ENCODE data around the gene SEL1L.

DNA sequence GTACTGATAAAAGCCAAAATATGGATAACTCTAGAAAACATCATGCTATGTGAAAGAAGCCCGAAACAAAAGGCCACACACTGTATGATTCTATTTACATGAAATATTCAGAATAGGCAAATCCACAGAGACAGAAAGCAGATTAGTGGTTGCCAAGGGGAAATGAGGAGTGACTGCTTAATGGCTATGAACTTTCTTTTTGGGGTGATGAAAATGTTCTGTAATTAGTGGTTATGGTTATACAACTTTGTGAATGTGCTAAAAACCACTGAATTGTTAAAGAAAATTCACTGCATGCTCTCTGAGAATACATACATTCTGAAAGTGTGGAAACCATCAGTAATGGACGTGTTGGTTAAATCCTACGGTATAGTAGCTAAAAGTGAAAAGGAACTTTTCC lies 93.6 kb downstream of the SEL1L start:
- TF ChIP-seq, protein P1, sequence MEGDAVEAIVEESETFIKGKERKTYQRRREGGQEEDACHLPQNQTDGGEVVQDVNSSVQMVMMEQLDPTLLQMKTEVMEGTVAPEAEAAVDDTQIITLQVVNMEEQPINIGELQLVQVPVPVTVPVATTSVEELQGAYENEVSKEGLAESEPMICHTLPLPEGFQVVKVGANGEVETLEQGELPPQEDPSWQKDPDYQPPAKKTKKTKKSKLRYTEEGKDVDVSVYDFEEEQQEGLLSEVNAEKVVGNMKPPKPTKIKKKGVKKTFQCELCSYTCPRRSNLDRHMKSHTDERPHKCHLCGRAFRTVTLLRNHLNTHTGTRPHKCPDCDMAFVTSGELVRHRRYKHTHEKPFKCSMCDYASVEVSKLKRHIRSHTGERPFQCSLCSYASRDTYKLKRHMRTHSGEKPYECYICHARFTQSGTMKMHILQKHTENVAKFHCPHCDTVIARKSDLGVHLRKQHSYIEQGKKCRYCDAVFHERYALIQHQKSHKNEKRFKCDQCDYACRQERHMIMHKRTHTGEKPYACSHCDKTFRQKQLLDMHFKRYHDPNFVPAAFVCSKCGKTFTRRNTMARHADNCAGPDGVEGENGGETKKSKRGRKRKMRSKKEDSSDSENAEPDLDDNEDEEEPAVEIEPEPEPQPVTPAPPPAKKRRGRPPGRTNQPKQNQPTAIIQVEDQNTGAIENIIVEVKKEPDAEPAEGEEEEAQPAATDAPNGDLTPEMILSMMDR (IDR thresholded peaks at IDR 0.05) = no peak
- TF ChIP-seq POLR2A (IDR thresholded peaks at IDR 0.05) = no peak
